K562 (cell line): ENCODE data around the gene KRT80. TPM values are rescaled to one million over a fixed set of nuclear protein-coding genes. Genes with fewer than 3 reads are reported as not detected.

Experiments used
- ATAC-seq: fragments of 200-7000 bp; cut with Tn5 transposase; 3 replicates; pipeline ENCODE4 v1.9.1; 2020; ENCODE audit warnings: moderate library complexity
- BruUV-seq: library from RNA; stranded (reverse); fragments of 400-500 nt; replicated peaks from 2 replicates; lab custom pipeline; 2021; lab: Mats Ljungman, UMichigan
- CTCF ChIA-PET: fragments of 300-600 bp; formaldehyde crosslinking; extraction: SDS; loops from one replicate; lab custom pipeline; 2021; ENCODE audit warnings: low intra/inter-chr PET ratio; lab: Yijun Ruan, JAX
- POLR2A ChIA-PET: fragments of 300-600, 350-650 bp; sonication (Branson Sonifier 250); formaldehyde crosslinking; extraction: SDS; loops from one replicate; lab custom pipeline; 2021; ENCODE audit warnings: antibody characterized with exemption, inconsistent platforms; lab: Yijun Ruan, JAX
- DNase-seq, 4 experiments: peaks; one replicate each; pipeline versions ENCODE4 v3.0.0 to v3.0.0-alpha.2; 2011 to 2018; ENCODE audit warnings: low spot score in 3 of 4, mixed read lengths in 3 of 4; ENCODE audit errors: extremely low read depth in 1 of 4
- FAIRE-seq: peaks from 2 replicates; lab custom pipeline; 2011; peaks lifted over from hg19 to GRCh38; lab: Jason Lieb, UNC
- H2AFZ ChIP-seq: 2 replicates; pipeline ENCODE4 v1.6.0; 2011; ENCODE audit warnings: low read depth, low read length, control low read depth, inconsistent platforms
- H3K27ac ChIP-seq: fragments of 200-600 bp; 3 replicates; pipeline ENCODE4 v1.8.0; 2011; ENCODE audit warnings: low read depth, mild to moderate bottlenecking, control low read depth, inconsistent platforms, low read length, moderate library complexity, mixed read lengths; ENCODE audit errors: extremely low read depth
- H3K27me3 ChIP-seq, 2 experiments: fragments of 300-600 bp in 1 of 2; 2 replicates in 1 of 2; 3 replicates in 1 of 2; pipeline versions ENCODE4 v1.6.0 to v1.8.0; 2011; ENCODE audit warnings: inconsistent platforms in 2 of 2, low read length in 2 of 2, mild to moderate bottlenecking in 1 of 2, mixed read lengths in 1 of 2, moderate library complexity in 1 of 2; ENCODE audit not compliant: control insufficient read depth in 2 of 2, insufficient read depth in 2 of 2
- H3K36me3 ChIP-seq: fragments of 300-600 bp; 3 replicates; pipeline ENCODE4 v1.8.0; 2011; ENCODE audit warnings: mild to moderate bottlenecking, low read length, inconsistent platforms; ENCODE audit not compliant: control insufficient read depth, insufficient read depth
- H3K4me1 ChIP-seq, 2 experiments: fragments of 200-600 bp in 1 of 2; replicated peaks in 1 of 2; 2 replicates in 1 of 2; 3 replicates in 1 of 2; pipeline versions ENCODE4 v1.5.1 to v1.8.0; 2011; ENCODE audit warnings: inconsistent platforms in 2 of 2, low read length in 2 of 2, mild to moderate bottlenecking in 1 of 2, mixed read lengths in 1 of 2, moderate library complexity in 1 of 2; ENCODE audit not compliant: control insufficient read depth in 2 of 2, insufficient read depth in 2 of 2
- H3K4me2 ChIP-seq: 2 replicates; pipeline ENCODE4 v1.6.1; 2011; ENCODE audit warnings: low read length, control low read depth, inconsistent platforms, mixed read lengths; ENCODE audit not compliant: insufficient read depth
- H3K4me3 ChIP-seq: fragments of 200-600 bp; sonication (generic), shearing (Covaris generic); 2 replicates; pipeline ENCODE4 v1.5.1; 2016; ENCODE audit warnings: control low read depth, inconsistent platforms
- H3K79me2 ChIP-seq: fragments of 200-600 bp; 3 replicates; pipeline ENCODE4 v1.8.0; 2011; ENCODE audit warnings: low read length, inconsistent platforms; ENCODE audit not compliant: control insufficient read depth, insufficient read depth
- H3K9ac ChIP-seq, 2 experiments: 2 replicates each; pipeline versions ENCODE4 v1.6.0 to v1.6.1; 2011; ENCODE audit warnings: low read depth in 2 of 2, low read length in 2 of 2, control low read depth in 1 of 2, inconsistent platforms in 1 of 2, mild to moderate bottlenecking in 1 of 2, mixed read lengths in 1 of 2; ENCODE audit not compliant: insufficient read depth in 1 of 2
- H3K9me1 ChIP-seq: one replicate; pipeline ENCODE4 v1.6.0; 2011; ENCODE audit warnings: inconsistent platforms, mild to moderate bottlenecking, low read length, moderate library complexity; ENCODE audit not compliant: control insufficient read depth, insufficient read depth
- H3K9me3 ChIP-seq: replicated peaks from 2 replicates; pipeline ENCODE4 v1.5.1; 2011; ENCODE audit warnings: low read depth, low read length, inconsistent platforms; ENCODE audit not compliant: control insufficient read depth, insufficient read depth
- H4K20me1 ChIP-seq: replicated peaks from 2 replicates; pipeline ENCODE4 v1.6.1; 2011; ENCODE audit warnings: low read length, inconsistent platforms, mixed read lengths; ENCODE audit not compliant: control insufficient read depth, insufficient read depth
- CBFA2T3 ChIP-seq: fragments of 450-650 bp; IDR thresholded peaks from 2 replicates; pipeline ENCODE4 v1.6.1; 2017
- ZBTB26 ChIP-seq: fragments of 450-650 bp; formaldehyde crosslinking; IDR thresholded peaks from 2 replicates; pipeline ENCODE4 v1.4.0; 2022; ENCODE audit warnings: missing genetic modification characterization
- WGBS: fragments of 100-300 bp; shearing (Covaris generic); methylation state at CpG from one replicate; pipeline ENCODE4 v1.1.6; 2016; ENCODE audit warnings: low coverage, mixed read lengths; ENCODE audit not compliant: insufficient coverage; ENCODE audit errors: missing lambda C conversion rate; 5-methylcytosine and 5-hydroxymethylcytosine counted together
- in situ Hi-C: fragments of 300-500 bp; cut with MboI; formaldehyde crosslinking; loops from 4 replicates; pipeline ENCODE4 v1.15.0; 2018; ENCODE audit warnings: inconsistent platforms, mixed read lengths
- intact Hi-C: fragments of 100-400 bp; cut with micrococcal nuclease; formaldehyde crosslinking; loops from 2 replicates; pipeline ENCODE4 v1.14.2; 2022
- polyA plus RNA-seq, 8 experiments: library from polyadenylated mRNA; depleted of rRNA in 4 of 8; stranded (reverse) in 5 of 8; unstranded in 3 of 8; fragments of >200 nt; fragmentation: Nextera tagmentation in 2 of 8; fragmentation: Illumina TruSeq in 1 of 8; extraction: Ambion mirVana in 2 of 8; extraction: Trizol in 1 of 8; gene quantifications; 2 replicates each; pipeline versions ENCODE4 v1.2.1 to v1.2.3, GENCODE V29; 2011 to 2014; ENCODE audit warnings: inconsistent platforms in 1 of 8, missing spikeins in 1 of 8
- total RNA-seq, 7 experiments: library from RNA; depleted of rRNA in 6 of 7; stranded (reverse); fragments of >200 nt in 6 of 7; fragmentation: Illumina TruSeq in 2 of 7; extraction: Trizol in 2 of 7; gene quantifications; 2 replicates each; pipeline versions ENCODE4 v1.2.1 to v1.2.3, GENCODE V29; 2011 to 2021; ENCODE audit warnings: low replicate concordance in 1 of 7
- TF ChIP-seq, protein P1 (sequence below): fragments of 450-650 bp; formaldehyde crosslinking; IDR thresholded peaks from 2 replicates; pipeline ENCODE4 v1.4.0; 2022; ENCODE audit warnings: missing genetic modification characterization
- TF ChIP-seq, protein P2 (sequence below): IDR thresholded peaks from 2 replicates; pipeline ENCODE4 v1.6.1; 2016; ENCODE audit warnings: missing genetic modification characterization, missing compliant biosample characterization
- TF ChIP-seq, protein P3 (sequence below): IDR thresholded peaks from 2 replicates; pipeline ENCODE4 v1.6.1; 2012; ENCODE audit warnings: low read depth, low read length, improper control_type of control experiment, borderline replicate concordance

The KRT80 gene
- total and polyA plus RNA-seq, 9 of the 15 experiments (the other 6 are each of a cell fraction or from before 2014, with no cell fraction given): not detected

DNA sequence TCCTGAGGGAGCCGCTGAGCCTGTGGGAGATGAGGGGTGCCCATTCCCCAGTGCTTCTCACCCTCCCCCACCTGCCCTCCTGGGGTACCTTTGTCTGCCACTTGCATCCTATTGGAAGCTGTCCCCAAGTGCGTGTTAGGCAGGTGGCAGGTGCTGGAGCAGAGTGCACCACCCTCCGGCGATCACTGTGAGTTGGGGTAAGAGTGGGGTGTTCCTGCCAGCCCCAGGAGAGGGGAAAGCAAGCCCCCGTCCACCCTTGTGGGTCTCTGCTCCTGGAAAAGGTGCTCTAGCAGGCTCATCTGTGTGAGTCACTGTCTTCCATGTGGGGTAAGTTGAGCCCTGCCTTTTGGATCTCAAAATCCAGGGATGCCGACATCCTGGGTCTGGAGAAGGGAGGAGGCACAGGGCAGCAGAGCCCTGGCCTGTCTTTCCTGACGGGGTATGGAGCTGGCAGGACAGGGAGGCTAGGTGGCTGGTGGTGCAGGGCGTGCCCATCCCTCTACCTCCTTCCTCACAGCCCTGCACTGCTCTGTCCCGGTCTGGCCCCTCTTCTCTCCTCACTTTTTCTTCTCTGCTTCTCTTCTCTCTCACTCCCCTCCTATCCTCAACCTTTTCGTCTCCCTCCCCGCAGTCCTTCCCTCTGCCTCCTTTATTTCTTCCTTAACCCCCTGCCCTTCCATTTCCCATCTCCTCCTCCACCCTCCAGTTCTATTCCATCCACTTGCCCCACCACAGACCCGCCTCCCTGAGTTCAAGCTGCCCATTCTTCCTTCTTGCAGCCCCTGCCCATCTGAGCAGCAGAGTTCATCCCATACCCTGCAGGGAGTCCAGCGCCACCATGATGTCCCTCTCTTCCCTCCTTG is 21.1 kb upstream of the KRT80 start:
- 6% methylated on average over 11 of the region's 13 CpGs for WGBS
- H3K9me1 ChIP-seq: no peaks in the 10 kb centered on the region
- H3K36me3 ChIP-seq: no peaks in the 10 kb centered on the region
- TF ChIP-seq, protein P1, sequence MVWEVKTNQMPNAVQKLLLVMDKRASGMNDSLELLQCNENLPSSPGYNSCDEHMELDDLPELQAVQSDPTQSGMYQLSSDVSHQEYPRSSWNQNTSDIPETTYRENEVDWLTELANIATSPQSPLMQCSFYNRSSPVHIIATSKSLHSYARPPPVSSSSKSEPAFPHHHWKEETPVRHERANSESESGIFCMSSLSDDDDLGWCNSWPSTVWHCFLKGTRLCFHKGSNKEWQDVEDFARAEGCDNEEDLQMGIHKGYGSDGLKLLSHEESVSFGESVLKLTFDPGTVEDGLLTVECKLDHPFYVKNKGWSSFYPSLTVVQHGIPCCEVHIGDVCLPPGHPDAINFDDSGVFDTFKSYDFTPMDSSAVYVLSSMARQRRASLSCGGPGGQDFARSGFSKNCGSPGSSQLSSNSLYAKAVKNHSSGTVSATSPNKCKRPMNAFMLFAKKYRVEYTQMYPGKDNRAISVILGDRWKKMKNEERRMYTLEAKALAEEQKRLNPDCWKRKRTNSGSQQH: 0 out of 2 replicates have a peak, but pooled peaks have one; percentile 15
- TF ChIP-seq ZBTB26 (0 out of 2 replicates have a peak, but pooled peaks have one; percentile 43), CBFA2T3 (no peak)
- TF ChIP-seq, protein P2, sequence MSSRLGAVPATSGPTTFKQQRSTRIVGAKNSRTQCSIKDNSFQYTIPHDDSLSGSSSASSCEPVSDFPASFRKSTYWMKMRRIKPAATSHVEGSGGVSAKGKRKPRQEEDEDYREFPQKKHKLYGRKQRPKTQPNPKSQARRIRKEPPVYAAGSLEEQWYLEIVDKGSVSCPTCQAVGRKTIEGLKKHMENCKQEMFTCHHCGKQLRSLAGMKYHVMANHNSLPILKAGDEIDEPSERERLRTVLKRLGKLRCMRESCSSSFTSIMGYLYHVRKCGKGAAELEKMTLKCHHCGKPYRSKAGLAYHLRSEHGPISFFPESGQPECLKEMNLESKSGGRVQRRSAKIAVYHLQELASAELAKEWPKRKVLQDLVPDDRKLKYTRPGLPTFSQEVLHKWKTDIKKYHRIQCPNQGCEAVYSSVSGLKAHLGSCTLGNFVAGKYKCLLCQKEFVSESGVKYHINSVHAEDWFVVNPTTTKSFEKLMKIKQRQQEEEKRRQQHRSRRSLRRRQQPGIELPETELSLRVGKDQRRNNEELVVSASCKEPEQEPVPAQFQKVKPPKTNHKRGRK: 0 out of 2 replicates have a peak, but pooled peaks have one; percentile 17
- TF ChIP-seq, protein P3, sequence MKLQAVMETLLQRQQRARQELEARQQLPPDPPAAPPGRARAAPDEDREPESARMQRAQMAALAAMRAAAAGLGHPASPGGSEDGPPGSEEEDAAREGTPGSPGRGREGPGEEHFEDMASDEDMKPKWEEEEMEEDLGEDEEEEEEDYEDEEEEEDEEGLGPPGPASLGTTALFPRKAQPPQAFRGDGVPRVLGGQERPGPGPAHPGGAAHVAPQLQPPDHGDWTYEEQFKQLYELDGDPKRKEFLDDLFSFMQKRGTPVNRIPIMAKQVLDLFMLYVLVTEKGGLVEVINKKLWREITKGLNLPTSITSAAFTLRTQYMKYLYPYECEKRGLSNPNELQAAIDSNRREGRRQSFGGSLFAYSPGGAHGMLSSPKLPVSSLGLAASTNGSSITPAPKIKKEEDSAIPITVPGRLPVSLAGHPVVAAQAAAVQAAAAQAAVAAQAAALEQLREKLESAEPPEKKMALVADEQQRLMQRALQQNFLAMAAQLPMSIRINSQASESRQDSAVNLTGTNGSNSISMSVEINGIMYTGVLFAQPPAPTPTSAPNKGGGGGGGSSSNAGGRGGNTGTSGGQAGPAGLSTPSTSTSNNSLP: no peak
- H3K9ac ChIP-seq: no peak overlapping the region
- POLR2A ChIA-PET: interaction anchor here (0.6 to 0.9 kb wide), 2 partner anchors 9 to 224 kb away, joined by 3 to 5 read pairs; no protein-coding TSS in a partner anchor
- CTCF ChIA-PET: interaction anchor here (1.0 to 1.4 kb wide), 3 partner anchors 57 to 72 kb away, joined by 3 to 5 read pairs (median 3); no protein-coding TSS in a partner anchor
- H2AFZ ChIP-seq: no peak overlapping the region
- DNase-seq: no peak
- H3K4me1 ChIP-seq: no peaks in the 10 kb centered on the region; a peak in 1 of 5 replicates
- H3K4me2 ChIP-seq: no peak overlapping the region
- H3K9me3 ChIP-seq: no peaks in the 10 kb centered on the region
- in situ Hi-C loops (no loop called here), intact Hi-C loops (no loop called here)
- H3K79me2 ChIP-seq: no peaks in the 10 kb centered on the region
- H4K20me1 ChIP-seq: peaks cover 19% of the 10 kb centered on the region
- no peak overlapping the region for H3K27ac ChIP-seq
- no peak for ATAC-seq
- no peak for FAIRE-seq
- H3K27me3 ChIP-seq: peaks cover 9 to 38% of the 10 kb centered on the region in 2 experiments; a peak in 4 of 5 replicates
- no peak overlapping the region for H3K4me3 ChIP-seq
- no TSS peak for BruUV-seq
